ENCODE results near the gene NANOS3. TPM values are rescaled to one million over a fixed set of nuclear protein-coding genes. Genes with fewer than 3 reads are reported as not detected.

NANOS3 gene
- total and polyA plus RNA-seq, 9 of the 15 experiments (the other 6 are each of a cell fraction or from before 2014, with no cell fraction given), result not detected

GRCh38 chr19:13846557-13847406 lies 30.2 kb upstream of the NANOS3 start (continued):
- TF ChIP-seq, protein P1, sequence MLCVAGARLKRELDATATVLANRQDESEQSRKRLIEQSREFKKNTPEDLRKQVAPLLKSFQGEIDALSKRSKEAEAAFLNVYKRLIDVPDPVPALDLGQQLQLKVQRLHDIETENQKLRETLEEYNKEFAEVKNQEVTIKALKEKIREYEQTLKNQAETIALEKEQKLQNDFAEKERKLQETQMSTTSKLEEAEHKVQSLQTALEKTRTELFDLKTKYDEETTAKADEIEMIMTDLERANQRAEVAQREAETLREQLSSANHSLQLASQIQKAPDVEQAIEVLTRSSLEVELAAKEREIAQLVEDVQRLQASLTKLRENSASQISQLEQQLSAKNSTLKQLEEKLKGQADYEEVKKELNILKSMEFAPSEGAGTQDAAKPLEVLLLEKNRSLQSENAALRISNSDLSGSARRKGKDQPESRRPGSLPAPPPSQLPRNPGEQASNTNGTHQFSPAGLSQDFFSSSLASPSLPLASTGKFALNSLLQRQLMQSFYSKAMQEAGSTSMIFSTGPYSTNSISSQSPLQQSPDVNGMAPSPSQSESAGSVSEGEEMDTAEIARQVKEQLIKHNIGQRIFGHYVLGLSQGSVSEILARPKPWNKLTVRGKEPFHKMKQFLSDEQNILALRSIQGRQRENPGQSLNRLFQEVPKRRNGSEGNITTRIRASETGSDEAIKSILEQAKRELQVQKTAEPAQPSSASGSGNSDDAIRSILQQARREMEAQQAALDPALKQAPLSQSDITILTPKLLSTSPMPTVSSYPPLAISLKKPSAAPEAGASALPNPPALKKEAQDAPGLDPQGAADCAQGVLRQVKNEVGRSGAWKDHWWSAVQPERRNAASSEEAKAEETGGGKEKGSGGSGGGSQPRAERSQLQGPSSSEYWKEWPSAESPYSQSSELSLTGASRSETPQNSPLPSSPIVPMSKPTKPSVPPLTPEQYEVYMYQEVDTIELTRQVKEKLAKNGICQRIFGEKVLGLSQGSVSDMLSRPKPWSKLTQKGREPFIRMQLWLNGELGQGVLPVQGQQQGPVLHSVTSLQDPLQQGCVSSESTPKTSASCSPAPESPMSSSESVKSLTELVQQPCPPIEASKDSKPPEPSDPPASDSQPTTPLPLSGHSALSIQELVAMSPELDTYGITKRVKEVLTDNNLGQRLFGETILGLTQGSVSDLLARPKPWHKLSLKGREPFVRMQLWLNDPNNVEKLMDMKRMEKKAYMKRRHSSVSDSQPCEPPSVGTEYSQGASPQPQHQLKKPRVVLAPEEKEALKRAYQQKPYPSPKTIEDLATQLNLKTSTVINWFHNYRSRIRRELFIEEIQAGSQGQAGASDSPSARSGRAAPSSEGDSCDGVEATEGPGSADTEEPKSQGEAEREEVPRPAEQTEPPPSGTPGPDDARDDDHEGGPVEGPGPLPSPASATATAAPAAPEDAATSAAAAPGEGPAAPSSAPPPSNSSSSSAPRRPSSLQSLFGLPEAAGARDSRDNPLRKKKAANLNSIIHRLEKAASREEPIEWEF (CRISPR knock-in tag; IDR thresholded peaks at IDR 0.05), result peak; percentile 67; the same call in 1 of the 2 replicates
- TF ChIP-seq UBTF (IDR thresholded peaks at IDR 0.05; ENCODE audit: borderline replicate concordance in 1 of 2, low read depth in 2 of 2, low read length in 2 of 2), result no peak
- no peak for TF ChIP-seq SNIP1 (IDR thresholded peaks at IDR 0.05; ENCODE audit: low read depth)
- TF ChIP-seq RBM14 (IDR thresholded peaks at IDR 0.05; ENCODE audit: borderline replicate concordance, insufficient read depth, low read depth, low read length), result no peak
- TF ChIP-seq ZNF41 (CRISPR knock-in tag; conservative IDR thresholded peaks at IDR 0.05), result no peak
- no peak for TF ChIP-seq CHD7 (IDR thresholded peaks at IDR 0.05; ENCODE audit: low read depth, low read length)
